ENCODE results near the gene NAP1L4.

The NAP1L4 gene

GRCh38 chr11:3002871-3003270, 10.7 kb upstream of the NAP1L4 start:
- TF ChIP-seq, protein P1, sequence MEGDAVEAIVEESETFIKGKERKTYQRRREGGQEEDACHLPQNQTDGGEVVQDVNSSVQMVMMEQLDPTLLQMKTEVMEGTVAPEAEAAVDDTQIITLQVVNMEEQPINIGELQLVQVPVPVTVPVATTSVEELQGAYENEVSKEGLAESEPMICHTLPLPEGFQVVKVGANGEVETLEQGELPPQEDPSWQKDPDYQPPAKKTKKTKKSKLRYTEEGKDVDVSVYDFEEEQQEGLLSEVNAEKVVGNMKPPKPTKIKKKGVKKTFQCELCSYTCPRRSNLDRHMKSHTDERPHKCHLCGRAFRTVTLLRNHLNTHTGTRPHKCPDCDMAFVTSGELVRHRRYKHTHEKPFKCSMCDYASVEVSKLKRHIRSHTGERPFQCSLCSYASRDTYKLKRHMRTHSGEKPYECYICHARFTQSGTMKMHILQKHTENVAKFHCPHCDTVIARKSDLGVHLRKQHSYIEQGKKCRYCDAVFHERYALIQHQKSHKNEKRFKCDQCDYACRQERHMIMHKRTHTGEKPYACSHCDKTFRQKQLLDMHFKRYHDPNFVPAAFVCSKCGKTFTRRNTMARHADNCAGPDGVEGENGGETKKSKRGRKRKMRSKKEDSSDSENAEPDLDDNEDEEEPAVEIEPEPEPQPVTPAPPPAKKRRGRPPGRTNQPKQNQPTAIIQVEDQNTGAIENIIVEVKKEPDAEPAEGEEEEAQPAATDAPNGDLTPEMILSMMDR (conservative IDR thresholded peaks at IDR 0.05) = no peak
- H3K27ac ChIP-seq = peak overlapping the region; percentile 78; the same call in 1 of the 2 replicates

DNA sequence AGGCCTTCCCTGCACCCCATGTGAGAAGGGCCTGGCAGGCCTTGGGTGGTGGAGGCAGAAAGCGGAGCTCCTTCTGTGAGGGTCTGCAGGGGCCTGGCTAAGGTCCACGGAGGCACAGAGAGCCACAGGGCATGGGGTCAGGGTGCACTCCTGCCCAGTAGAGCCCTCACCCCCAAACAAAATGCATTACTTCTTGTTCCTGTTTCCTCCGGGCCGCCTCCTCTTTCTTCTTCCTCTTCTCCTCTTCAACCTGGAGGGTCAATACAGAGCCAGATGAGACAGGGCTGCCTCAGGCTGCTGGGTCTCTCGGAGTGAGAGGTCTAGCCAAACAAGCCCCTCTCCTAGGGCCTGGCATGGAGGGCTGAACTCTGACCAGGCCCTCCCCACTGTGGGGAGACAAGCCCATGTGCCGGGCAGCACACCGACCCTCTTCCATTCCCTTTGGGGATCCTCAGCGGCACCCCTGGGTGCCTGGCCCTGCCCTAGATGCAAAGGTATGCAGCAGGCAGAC, 10.3 kb upstream of the NAP1L4 start:
- TF ChIP-seq, protein P1 (conservative IDR thresholded peaks at IDR 0.05) = no peak
- peak overlapping the region; percentile 78 for H3K27ac ChIP-seq

- TF ChIP-seq, protein P1 (conservative IDR thresholded peaks at IDR 0.05) = no peak
- peak overlapping the region; percentile 78 for H3K27ac ChIP-seq
Observed at GRCh38 chr11:3001496-3001895, 9.4 kb upstream of the NAP1L4 start.

GRCh38 chr11:3000032-3000961, 8.2 kb upstream of the NAP1L4 start:
- peak overlapping the region; percentile 78 for H3K27ac ChIP-seq
- TF ChIP-seq, protein P1 (conservative IDR thresholded peaks at IDR 0.05) = no peak

GRCh38 chr11:2999464-2999998, 7.4 kb upstream of the NAP1L4 start:
- TF ChIP-seq, protein P1 (conservative IDR thresholded peaks at IDR 0.05) = no peak
- H3K27ac ChIP-seq = peak overlapping the region; percentile 78

DNA sequence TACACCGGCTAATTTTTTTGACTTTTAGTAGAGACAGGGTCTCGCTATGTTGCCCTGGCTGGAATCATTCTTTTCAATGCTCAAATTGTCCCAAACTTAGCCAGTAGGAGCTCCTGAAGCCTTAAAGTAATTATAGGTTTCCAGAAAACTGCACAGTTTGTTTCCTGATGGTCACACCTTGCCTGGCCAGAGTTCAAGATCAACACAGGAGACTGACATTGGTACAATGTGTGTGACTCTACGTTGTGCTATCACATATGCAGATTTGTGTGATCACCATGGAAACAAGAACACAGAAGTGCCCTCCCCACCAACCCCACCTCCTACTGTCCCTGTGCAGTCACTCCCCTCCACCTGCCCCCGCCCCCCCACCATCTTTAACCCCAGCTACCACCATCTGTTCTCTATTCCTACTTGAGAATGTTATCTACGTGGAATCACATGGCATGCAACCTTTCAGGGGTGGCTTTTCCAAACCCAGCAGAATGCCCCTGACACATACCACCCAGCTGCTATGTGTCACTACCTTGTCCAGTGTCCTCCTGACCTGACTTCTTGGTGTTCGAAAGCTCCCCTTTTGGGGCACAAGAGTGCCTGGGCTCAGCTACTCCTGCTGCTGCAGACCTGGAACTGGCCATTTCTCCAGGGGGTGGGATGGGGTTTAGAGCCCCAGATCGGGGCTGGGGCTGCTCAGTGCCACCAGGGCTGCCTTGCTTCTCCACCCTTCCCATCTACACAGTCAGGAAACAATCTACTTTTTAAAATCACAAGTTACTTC, 6.1 kb upstream of the NAP1L4 start:
- TF ChIP-seq, protein P1 (conservative IDR thresholded peaks at IDR 0.05) = no peak
- no peak overlapping the region for H3K27ac ChIP-seq

GRCh38 chr11:2997406-2997805, 5.3 kb upstream of the NAP1L4 start:
- TF ChIP-seq, protein P1 (conservative IDR thresholded peaks at IDR 0.05) = no peak
- no peak overlapping the region for H3K27ac ChIP-seq
